ENCODE measurements around the gene DLX5.

Gene DLX5

DNA sequence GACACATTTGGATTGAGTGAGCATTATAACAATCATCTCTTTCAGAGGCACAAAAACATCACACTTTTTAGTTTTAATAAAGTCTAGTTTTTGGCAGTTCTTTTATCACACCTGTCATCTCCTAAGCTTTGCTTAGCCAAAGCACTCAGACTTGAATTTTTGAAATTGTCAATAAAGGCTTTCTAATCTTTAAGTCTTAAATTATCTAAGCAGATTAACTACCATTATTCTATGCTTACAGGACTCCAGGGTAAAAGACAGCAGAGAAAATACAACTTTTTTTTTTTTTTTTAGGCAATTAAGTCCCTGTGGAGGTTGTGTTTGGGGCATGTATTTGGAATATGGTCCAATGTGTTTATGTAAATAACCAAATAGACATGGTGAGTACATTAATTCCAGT lies 36.9 kb downstream of the DLX5 start:
- DNase-seq: no peak

DNA sequence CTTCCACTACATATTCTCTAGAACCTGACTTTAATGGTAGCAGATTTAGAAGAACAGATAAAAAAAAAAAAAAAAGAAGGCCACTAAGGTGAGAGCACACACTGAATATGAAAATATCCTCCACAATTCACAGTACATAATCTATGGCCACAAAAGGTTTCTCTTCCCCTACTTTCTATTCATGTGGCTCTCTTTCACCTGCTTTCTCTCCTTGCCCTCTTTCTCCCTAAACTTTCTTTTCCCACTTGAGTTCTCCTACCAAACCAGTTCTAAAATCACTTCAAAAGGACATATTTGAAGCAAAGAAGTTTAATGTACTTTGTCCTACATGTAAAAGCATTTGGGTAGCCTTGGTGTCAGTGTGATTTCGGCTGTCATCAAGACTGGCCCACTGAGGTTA lies 37.7 kb downstream of the DLX5 start:
- DNase-seq: no peak

DNA sequence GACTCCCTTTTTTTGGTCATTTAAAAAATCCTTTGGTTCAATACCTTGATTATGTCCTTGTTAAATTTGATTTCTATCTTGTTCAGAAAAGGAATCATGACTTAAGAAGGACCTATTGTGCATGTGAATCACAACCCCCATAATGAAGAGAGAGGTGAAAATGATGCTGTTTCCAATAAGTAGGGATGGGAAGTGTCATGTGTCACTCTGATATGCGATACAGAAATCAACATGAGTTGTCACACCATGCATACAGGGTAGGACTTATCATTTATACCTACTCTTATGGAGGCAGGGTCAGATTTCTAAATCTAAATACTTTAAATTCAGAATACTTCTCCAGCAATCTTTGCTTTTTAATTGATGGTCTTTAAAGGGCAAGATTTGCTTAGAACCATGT lies 38.6 kb downstream of the DLX5 start:
- no peak for DNase-seq

DNA sequence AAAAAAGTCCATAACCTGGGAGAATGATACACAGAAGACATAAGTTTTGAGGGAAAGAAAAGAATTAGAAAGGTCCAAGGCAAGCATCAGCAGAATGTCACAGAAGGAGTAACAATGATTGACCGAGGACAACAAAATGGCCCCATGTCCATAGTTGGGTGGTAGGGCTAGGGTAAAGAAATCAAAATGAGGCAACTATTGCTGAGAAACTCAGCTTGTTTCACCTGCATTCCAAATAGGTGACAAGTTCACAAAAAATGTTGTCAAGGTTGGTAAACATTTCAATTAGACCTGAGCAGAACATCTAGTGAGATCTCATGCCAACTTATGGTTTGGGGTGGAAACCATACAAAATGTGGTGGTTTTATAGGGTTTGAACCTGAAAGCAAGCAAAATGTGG lies 42.0 kb downstream of the DLX5 start:
- no peak for DNase-seq

DNA sequence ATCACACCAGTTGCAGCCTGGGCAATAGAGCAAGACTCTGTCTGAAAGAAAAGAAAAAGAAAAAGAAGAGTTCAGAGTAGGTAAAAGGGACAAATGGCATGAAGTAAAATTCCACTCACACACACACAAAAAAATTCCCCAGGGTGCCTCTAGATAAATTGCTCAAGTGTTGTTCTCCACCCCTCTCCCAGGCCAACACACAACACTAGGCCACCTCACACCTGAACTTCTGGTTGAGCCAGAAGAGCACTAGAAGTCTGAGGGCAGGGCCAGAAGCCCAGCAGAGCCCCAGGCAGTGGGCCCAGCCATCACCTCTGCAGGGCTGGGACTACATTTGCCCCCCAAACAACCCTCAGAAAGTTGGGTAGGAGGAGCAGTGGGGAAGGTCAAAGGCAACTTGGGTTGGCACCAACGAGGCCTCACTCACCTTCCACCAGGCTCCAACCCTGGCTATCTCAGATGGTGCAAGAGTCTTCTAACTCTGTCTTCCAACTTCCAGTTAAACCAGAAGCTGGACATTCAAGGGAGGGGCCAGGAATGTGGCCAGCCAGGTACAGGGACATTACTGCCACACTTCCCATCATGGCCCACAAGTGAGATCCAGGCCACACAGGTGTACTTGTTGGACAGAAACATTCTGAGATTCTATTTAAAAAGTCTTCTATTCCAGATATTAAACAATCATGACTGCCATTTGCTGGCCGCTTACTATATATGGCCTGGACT lies 44.9 kb downstream of the DLX5 start:
- no peak for DNase-seq

DNA sequence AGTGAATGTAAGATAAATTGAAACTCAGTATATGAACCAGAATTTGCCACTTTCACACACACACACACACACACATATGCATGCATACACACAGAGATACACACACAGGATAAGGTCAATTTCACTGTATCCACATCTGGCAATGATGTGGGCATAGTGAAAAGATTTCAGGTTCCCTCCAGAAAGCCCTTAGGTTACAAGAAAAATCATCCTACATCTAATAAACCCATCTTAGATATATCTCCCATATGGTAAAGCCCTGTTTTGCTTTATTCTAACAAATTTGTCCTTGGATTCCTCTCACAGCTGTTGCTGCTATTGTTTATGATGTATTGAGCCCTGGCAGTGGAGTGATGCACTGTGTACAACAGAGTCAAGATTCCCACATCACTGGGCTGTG lies 47.2 kb downstream of the DLX5 start:
- DNase-seq: no peak

DNA sequence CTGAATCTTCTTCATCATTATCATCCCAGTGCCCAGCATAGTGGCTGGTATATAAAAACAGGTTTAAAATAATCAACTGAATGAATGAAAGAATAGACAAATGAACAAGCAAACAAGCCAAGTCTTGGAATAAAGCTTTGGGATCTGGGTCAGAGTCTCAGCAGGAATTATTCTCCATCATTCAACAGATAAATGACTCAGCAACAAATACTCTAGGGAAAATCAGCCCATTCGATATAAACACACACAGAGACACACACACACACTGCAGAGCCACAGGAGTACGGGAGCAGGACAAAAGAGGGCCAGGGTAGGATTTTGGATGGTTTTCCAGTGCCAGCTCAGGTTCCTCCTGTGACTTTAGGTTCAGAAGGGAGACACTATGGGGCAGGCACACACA lies 48.5 kb downstream of the DLX5 start:
- DNase-seq: no peak

DNA sequence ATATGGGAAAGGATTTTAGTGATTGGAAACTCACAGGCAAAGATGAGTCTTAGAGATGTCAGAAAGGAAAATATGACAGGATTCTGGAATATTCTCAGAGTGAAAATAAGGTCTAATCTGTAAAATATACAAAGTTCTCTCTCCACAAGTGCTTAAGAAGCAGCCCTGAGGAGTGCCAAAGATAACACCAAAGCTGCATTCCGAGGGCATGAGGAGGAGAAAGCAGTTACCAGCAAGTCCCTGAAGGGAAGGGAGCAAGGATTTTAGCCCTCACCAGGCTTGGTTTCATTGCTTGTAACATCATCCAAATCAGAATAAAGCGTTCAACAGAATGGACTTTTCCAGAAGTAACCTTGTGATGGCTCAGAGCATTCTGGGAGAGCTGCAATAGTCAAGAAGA lies 50.6 kb downstream of the DLX5 start:
- DNase-seq: no peak

DNA sequence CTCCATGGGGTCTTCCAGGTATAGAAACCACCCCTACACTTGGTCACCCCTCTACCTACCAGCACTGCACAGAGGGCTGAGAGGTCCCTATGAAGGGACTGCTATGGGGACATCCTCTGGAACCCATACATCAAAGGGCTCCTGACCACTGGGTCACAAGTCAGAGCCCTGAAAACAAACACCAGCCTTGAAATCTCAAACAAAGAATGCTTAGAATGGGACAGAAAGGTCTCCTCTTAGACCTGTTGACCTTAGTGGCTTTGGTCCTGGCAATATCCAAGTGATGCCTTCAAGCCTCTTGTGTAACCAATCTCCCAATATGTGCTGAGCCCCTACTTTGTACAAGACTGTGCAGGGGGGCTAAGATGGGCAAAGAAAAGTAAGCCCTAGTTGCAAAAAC lies 53.9 kb downstream of the DLX5 start:
- DNase-seq: no peak
